GM19468 (cell line): ENCODE data around the gene TBC1D22A.

Source experiments
- ATAC-seq: cut with Tn5 transposase; IDR thresholded peaks from one replicate; pipeline ENCODE4 v1.9.1; 2021; ENCODE audit warnings: mild to moderate bottlenecking, moderate library complexity, moderate number of reproducible peaks; ENCODE audit not compliant: unreplicated experiment; ENCODE audit errors: extremely low read depth

The TBC1D22A gene

DNA sequence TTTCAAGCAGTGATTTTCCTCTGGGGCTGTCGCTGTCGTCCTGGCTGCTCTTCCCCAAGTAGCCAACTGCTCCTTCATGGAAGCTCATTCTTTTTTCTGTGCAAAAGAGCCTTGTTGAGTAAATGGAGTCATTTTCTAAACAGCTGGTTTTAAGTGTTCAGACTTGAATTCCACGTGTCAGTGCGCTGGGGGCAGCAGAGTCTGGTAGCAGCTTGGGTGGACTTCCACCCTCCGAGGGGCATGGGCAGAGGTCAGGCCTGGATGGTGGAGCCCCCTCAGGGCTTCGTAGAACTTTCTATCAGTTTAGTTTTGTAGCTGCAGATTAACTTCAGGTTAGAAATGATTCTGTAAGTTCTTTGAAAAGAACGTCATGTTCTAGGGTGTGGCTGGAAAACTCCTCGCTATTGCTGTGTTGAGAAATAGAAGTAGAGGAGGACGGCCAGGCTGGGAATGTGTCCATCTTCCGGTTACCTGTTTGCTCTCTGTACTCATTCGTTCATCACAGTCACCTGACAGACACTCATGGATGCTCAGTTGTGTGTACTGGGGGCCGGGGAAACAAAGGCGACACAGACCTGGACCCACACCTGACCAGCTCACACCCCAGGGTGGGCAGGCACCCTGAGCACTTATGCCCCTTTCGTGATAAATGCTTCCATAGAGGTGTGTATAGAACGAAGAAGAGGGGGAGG is 270.7 kb downstream of the TBC1D22A start:
- ATAC-seq = no peak

DNA sequence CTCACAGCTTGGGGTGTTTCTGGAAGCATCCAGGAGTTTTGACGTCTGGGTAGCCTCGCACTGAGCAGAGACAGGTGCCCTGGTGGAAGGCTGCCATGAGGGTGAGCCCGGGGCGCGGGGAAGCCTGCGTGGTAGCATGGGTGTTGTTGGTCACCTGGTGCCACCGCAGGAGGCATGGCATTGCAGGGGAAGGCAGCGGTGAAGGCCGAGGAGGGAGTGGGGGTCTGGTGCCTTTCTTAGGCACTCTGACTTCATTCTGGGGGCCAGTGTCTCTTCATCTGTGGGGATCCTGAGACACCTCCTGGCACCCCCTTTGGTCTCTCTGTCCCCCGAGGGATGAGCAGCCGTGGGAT is 271.2 kb downstream of the TBC1D22A start:
- ATAC-seq = no peak

DNA sequence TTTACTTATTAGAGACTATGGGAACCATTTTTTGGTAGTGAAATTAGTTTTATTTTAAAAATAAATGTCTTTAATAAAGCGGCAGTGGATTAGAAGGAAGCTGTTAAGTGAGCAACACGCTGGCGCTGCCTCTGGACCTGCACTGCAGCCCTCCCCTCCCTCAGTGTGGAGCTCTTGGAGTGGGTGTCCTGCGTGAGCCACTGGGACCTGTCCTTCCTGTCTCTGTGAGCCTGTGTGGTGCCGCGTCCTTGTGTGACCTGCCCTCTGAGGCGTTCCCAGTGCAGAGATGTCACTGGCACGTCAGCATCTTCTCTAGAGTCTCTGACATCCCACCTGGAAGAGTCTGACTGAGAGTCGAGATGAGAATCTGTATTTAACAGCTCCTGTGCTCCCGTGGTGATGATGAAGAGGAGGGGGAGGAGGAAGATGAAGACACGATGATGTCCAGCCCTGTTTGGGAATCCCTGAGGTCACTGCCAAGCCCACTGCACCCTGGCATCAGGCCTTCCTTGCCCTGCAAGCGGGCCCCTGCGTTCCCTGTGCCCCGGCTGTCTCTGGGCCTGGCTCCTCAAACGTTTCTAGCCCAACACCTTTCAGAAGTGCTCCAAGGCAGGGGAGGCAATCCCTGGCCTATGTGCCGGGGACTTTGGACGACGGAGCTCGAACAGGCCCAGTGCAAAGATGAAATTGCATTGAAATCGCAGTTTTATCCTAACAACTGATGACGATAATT is 271.8 kb downstream of the TBC1D22A start:
- no peak for ATAC-seq

DNA sequence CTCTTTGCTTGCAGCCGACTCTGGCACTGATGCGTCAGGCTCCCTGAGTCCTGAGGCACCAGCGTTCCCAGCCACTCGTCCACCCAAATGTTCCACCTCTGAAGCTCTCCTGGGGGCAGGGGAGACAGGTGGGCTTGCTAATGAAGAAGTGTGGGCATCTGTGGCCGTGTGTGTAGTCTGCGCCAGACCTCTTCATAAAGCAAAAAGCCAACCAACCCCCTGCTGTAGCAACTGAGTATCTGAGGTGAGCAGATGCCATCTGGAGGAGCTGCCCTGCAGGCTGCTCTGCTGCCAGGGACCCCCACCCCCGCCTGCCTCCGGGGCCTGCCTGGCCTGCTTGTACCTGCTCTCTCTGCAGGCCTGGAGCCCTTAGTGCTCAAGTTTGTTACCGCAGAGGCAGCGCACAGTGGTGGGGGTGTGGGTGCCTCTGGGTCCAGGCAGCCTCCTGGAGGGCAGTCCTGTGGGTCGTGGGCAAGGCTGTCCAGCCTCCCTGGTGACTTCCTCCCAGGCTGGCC is 272.5 kb downstream of the TBC1D22A start:
- no peak for ATAC-seq

DNA sequence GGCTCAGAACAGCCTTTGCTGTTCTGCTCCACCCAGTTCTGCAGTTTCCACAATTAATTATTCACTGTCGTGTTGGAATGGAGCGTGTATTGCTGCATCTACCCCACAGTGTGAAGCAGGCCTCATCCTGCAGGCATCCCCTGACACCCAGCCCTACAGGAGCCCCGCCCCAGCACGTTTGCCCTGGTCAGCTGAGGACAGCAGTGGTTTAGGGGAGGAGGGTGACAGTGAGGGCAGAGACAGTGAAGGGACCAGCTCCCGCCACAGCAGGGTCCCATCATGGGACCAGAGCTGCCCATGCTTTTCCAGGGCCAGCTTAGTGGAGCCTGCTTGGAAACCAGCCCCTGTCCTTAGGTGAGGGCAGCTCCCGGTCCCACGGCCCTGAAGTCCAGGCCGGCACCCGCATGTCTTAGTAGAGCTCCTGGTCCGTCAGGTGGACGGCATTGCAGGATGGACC is 273.0 kb downstream of the TBC1D22A start:
- no peak for ATAC-seq

DNA sequence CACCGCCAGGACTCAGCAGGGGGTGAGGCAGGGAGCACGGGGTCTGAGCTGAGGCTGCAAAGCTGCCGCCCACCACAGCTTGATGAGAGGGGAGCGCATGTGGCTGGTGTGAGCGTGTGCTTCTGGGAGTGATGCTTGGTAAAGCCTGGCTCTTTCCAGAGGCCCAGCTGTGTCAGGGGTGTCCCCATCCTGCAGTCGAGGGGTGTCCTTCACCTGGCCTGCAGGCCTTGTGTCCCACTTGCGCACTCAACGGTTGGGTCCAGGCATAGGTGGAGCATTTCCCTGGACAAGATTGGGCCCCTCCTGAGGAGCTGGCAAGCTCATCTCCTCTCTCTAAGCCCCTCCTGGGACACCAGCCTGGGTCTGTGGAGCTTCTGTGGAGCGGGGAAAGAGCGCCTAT is 273.9 kb downstream of the TBC1D22A start:
- no peak for ATAC-seq

DNA sequence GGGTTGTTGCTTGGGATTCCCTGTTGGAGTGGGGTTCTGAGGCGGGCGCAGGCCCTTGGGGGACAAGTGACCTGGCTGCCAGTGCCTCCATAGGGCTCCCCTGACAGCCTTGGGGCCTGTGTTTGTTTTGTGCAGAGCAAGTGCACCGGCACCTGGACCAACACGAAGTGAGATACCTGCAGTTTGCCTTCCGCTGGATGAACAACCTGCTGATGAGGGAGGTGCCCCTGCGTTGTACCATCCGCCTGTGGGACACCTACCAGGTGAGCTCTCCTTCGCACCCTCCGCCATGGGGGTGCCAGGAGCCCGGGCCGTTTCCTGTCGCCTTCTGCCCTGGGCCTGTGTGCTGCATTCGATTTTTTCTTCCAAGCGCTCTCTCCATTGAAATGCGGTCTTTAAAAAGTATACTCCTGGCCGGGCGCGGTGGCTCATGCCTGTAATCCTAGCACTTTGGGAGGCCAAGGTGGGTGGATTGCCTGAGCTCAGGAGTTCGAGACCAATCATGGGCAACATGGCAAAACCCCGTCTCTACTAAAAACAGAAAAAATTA is 274.6 kb downstream of the TBC1D22A start:
- ATAC-seq = no peak

DNA sequence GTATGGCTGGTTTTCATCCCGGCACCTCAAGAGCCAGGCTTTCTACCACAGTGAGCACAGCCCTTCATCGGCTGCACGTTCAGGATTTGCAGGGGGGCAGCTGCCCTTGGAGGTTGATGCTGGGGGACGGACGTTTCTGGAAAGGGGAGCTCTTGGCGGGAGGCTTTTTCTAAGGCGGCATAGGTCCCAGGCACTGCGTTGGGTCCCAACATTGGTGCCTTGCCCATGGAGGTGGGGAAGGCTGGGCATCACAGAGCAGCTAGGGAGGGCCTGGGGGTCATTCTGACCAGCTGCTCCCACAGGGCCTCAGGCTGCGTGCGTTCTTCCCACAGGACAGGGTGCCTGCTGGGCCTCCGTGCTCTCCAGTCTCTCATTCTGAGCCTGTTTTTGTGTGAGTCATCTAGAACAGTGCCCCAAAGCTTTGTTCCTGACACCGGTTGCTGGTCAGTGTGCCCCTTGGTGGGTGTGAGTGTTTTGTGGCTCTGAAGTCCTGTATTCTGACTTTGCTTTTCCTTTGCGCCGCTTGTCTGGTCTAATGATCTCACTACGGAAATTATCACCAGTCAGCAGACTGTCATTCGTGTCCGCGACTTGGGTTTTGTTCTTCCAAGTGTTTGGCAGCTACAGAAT is 275.9 kb downstream of the TBC1D22A start:
- ATAC-seq = no peak

DNA sequence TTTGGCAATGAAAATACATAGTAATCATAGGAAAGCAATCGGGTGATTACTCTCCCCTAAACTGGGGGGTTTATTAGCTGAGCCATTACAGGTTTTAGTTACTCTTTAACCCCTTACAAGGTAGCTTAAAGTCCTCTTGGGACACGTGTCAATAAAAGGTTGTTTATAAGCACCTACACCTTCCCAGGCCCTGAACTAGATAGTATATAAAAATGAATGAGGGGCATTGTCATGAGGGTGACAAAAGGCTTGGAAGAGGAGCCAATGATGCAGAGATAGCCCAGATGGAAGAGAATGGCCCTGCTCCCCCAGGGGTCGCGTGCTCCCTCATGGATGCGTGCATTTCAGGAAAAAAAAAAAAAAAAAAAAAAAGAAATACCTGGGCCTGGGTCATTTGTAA is 276.9 kb downstream of the TBC1D22A start:
- ATAC-seq = no peak

DNA sequence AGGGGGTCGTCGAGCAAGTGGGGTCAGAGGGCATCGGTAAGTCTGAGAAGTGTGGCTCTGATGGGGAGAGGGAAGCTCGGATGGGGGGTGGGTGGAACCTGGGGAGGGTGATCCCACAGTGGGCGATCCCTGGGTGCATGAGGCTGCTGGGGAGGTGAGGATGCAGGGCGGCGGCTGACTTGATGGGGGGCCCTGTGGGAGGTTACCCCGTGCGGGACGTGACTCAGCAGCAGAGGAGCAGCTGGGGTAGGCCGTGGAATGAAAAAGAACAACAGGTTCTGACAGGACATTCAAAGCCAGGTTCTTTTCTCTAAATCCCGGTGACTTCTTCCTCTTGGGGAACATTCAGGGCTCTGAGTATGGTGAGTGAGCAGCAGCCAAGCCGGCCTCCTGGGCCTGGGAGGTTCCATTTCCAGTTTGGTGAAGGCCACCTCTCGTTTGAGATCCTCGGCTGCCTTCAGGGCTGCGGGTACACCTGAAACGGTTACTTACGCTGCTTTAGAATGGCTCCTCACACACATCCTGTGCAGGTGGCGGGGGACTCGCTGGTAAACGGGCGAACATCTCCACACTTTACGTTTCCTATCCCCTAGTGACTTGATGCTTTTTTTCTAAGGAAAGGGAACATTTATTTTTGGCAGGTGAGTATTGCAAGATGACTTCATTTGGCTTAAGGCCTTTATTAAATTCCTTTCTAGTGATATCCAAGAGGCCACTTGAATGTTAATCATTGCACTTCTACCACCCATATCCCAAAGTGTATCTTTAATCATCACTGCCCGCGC is 278.2 kb downstream of the TBC1D22A start:
- ATAC-seq = no peak

DNA sequence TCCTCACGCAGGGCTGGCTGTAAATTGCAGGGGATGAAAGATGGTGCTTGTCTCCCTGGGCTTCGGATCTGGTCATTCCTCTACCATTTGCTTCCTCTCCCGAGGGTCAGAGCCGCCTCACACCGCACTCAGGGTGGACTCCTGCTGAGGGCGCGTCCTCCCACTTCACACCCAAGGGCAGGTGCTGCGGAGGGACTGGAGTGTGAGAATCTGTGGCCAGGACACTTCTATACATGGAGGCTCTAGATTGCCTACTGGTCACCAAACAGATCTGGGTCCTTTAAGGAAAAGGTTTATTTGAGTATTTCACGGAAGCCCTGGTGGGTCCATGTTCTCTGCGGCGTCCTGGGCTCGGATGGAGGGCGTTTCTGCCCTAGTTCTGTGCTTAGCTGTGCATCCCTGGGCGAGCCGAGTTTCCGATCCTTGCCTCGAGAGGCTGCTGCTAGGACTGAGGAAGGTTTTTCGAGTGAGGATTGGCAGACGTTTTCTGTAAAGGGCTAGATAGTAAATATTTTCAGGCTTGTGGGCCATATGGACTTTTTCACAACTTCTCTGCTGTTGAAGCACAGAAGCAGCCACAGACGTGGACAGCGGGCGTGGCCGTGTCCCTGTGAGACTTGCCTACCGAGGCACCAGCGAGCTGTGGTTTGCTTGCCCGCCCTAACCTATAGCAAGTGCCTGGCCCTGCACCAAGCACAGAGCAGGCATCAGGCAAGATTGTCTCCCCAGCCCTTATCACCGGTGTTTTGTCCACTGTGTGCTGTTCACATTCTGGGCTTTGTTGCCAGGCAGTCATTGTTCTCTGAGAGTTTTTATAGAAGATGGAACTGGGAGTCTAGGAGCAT is 279.0 kb downstream of the TBC1D22A start:
- no peak for ATAC-seq

DNA sequence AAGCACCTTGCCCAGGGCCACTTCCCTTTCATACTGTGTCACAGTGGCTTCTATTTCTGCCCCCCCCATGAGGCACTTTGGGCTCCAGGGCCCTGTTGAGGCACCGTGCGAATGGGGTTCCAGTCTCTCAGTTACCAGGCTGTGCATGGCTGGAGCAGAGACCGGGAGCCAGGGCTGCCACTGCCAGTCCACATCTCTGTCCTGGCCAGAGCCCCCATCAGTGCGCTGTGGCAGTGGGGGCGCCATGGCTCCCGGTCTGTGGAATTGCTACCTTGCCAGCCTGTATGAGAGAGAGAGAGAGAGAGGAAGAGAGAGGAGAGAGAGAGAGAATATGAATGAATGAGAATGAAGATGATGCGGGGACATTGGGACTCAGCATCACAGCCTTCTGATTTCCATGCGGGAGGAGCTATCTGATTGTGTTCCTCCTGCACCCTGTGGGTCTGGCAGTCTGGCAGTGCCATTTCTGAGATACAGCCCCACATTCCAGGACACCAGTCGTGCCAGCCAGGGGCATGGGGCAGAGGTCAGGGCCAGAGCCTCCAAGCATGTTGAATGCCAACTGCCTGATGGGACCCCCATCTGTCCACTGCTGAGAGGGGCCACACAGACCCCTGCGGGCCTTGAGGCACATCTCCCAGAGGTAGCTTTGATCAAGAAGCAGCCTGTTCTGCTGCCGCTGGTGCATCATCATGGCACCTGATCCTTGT is 279.8 kb downstream of the TBC1D22A start:
- ATAC-seq = no peak

DNA sequence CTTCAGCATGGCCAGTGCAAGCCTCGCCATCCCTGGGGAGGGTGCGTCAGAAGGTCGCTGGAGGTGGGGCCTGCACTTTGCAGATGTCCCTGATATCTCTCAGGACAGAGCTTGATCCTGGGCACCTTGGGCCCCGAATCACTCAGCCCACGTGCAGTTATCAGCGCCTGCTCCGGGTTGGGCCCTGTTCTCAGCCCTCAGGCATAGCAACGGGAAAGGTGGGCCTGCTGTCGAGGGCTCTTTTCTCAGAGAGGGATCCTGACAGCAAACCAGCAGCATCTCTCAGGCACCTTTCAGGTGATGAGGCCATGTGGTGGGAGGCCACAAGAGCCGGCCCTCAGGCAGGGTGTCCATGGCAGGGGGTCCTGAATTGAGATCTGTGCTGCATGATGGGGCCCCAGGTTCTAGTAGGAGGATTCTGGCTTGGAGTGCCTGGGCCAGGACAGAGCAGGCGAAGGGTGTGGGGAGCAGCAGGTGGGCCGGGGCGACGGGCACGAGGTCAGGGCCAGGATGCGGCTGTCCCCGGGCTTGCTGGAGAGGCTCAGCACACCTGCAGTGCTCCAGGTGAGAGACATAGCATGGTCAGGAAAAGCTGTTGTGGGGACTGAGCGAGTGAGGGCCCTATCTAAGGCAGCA is 280.5 kb downstream of the TBC1D22A start:
- no peak for ATAC-seq

DNA sequence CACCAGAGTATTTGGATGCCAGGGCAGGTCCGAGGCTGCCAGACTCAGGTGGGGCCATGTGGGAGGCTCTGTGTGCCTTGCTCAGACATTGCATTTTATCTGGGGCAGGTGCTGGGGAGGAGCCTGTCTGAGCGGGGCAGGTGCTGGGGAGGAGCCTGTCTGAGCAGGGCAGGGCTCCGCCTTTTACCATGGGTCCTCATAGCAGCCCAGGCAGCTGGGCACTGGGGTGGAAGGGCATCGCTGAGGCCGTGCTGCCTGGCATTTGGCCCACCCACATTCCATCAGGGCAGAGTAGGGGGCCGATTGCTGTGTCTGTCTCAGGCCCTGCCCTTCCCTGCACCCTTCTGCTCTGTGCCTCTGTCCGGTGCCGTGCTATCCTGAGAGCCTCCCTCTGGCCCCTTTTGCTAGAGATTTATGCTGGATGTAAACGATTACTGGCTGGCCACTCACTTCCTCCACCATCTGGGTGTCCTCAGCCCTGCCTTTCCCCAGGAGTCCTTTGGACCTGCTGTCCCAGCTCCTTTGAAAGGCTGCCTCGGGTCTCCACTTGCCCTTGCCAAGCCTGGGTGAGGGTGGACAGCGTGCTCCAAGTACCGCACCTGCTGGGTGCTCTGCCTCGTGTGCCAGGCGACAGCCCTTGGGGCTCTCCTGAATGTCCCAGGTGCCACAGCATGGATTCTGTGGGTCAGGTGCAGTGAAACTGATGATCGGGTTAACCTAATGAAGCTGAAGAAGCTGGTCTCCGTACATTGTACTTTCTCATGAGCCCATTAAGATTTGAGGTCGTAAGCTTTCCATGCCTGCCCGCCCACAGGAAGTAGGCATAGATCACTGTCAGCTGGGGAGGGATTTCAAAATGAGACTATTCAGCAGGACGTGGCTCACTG is 281.6 kb downstream of the TBC1D22A start:
- no peak for ATAC-seq

DNA sequence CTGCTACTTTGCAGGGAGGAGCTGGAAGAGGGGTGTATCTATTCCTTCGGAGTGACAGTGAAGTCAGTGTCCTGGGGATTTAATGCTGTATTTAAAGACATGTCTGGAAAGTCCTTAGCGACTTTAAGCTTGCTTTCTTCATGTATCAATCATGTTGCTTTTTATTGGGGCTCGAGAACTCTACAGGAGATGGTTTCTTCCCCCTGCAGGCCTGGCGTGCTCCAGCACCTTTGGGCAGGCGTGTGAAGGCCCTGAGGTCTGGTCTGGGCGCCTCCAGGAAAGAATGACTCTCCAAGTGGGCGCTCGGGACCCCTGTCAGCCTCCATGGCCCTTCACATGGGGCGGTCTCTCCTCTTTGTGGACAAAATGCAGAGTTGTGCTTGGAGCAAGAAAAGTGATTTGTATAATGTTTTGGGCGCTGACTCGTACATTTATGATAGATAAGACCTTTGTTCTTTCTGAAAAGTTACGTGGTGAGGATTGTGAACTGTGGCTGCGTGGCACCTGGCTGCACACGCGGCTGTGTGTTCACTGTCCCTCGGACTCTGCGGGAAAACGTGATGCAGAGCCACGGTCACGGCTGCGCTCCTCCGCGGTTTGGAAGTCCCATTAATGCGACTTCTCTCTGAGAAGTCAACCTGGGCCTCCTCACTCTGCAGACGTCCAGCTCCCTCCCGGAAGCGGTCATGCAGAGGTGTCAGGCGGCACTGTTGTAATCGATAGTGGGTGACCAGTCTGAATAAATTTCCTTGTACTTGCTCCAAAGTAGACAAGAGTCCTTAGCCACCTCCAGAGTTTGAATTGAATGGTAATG is 282.5 kb downstream of the TBC1D22A start:
- ATAC-seq = no peak

DNA sequence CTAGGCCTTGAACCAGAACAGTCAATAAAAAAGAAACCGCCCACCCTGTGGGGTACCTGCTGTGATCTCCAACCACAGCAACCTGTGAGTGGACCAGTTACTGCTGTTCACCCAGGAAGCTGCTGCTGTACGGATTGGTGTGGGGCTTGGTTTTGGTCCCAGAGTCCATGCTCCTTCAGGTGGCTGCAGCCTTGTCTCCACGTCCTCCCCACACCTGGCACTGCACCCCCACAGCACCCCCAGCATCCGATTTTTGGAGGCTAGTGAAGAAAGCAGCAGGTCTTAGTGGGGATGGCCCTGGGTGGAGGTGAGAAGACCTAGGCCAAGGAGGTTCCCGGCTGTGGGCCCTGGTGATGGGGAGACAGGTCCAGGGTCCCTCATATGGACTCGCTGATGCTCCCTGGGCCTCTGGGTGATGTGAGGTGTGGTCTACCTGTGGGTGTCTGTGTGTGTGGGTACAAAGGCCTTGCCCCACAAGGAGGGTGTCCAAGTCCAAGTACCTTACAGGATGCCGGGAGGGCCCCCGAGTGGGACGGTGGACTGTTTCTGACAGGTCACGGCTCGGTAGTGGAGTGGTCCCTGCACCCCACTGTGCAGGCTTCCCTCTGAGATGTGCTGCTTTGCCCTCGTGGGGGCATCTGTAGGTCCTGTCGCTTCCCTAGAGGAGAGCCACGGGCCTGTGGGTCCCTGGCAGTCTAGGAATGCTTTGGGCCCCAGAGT is 283.4 kb downstream of the TBC1D22A start:
- no peak for ATAC-seq
